SK-N-SH treated with all-trans-retinoic acid at 6 μM for 48 hours (cell line): ENCODE data around the gene COL15A1.

ENCODE experiments used
- ATAC-seq: fragments of 200-7000 bp; cut with Tn5 transposase; 3 replicates; pipeline ENCODE4 v1.9.1; 2020; ENCODE audit warnings: mild to moderate bottlenecking, moderate library complexity
- ARNTL ChIP-seq: fragments of 450-650 bp; formaldehyde crosslinking; IDR thresholded peaks from 2 replicates; pipeline ENCODE4 v1.5.0; 2020; ENCODE audit warnings: low read depth, mild to moderate bottlenecking, moderate library complexity, borderline replicate concordance
- BACH2 ChIP-seq: fragments of 250-450 bp; sonication (Bioruptor Pico); IDR thresholded peaks from 2 replicates; pipeline ENCODE4 v1.9.0; 2021; ENCODE audit warnings: mild to moderate bottlenecking, borderline replicate concordance
- CREB5 ChIP-seq: fragments of 250-450 bp; sonication (Bioruptor Pico); IDR thresholded peaks from 2 replicates; pipeline ENCODE4 v1.5.1; 2020; ENCODE audit warnings: low read depth, mild to moderate bottlenecking, moderate library complexity
- CSDC2 ChIP-seq: fragments of 250-450 bp; sonication (Bioruptor Pico); IDR thresholded peaks from 2 replicates; pipeline ENCODE4 v1.5.0; 2020; ENCODE audit warnings: mild to moderate bottlenecking, moderate library complexity
- CSRNP3 ChIP-seq: fragments of 250-450 bp; sonication (Bioruptor Pico); IDR thresholded peaks from 2 replicates; pipeline ENCODE4 v1.5.1; 2021; ENCODE audit warnings: mild to moderate bottlenecking, moderate library complexity
- ESRRG ChIP-seq: fragments of 250-450 bp; sonication (Bioruptor Pico); IDR thresholded peaks from 2 replicates; pipeline ENCODE4 v1.6.1; 2021; ENCODE audit warnings: mild to moderate bottlenecking
- ISL1 ChIP-seq: fragments of 250-450 bp; sonication (Bioruptor Pico); IDR thresholded peaks from 2 replicates; pipeline ENCODE4 v2.1.2; 2022; ENCODE audit warnings: mild to moderate bottlenecking, moderate library complexity
- OSR1 ChIP-seq: fragments of 250-450 bp; sonication (Bioruptor Pico); IDR thresholded peaks from 2 replicates; pipeline ENCODE4 v1.8.0; 2022; ENCODE audit warnings: moderate library complexity, mild to moderate bottlenecking, inconsistent platforms
- PATZ1 ChIP-seq: fragments of 250-450 bp; sonication (Bioruptor Pico); IDR thresholded peaks from 2 replicates; pipeline ENCODE4 v1.8.0; 2020; ENCODE audit warnings: mild to moderate bottlenecking, moderate library complexity, borderline replicate concordance
- POU6F1 ChIP-seq: fragments of 250-450 bp; sonication (Bioruptor Pico); IDR thresholded peaks from 2 replicates; pipeline ENCODE4 v1.8.0; 2021; ENCODE audit warnings: low read depth, mild to moderate bottlenecking, moderate library complexity, borderline replicate concordance
- PPARA ChIP-seq: fragments of 250-450 bp; sonication (Bioruptor Pico); IDR thresholded peaks from 2 replicates; pipeline ENCODE4 v1.5.0; 2020; ENCODE audit warnings: mild to moderate bottlenecking, borderline replicate concordance
- RARB ChIP-seq: fragments of 250-450 bp; sonication (Bioruptor Pico); IDR thresholded peaks from 2 replicates; pipeline ENCODE4 v1.8.0; 2021; ENCODE audit warnings: mild to moderate bottlenecking, moderate library complexity
- SNAI2 ChIP-seq: fragments of 250-450 bp; sonication (Bioruptor Pico); IDR thresholded peaks from 2 replicates; pipeline ENCODE4 v1.5.0; 2020; ENCODE audit warnings: mild to moderate bottlenecking, moderate library complexity
- TCF4 ChIP-seq: fragments of 250-450 bp; sonication (Bioruptor Pico); IDR thresholded peaks from 2 replicates; pipeline ENCODE4 v1.8.0; 2021; ENCODE audit warnings: mild to moderate bottlenecking, moderate library complexity, borderline replicate concordance
- TOX ChIP-seq: fragments of 250-450 bp; sonication (Bioruptor Pico); IDR thresholded peaks from 2 replicates; pipeline ENCODE4 v1.8.0; 2021; ENCODE audit warnings: mild to moderate bottlenecking, moderate library complexity, borderline replicate concordance
- TSHZ2 ChIP-seq: fragments of 250-450 bp; sonication (Bioruptor Pico); IDR thresholded peaks from 2 replicates; pipeline ENCODE4 v1.5.0; 2020; ENCODE audit warnings: mild to moderate bottlenecking, moderate library complexity
- ZC3H10 ChIP-seq: fragments of 250-450 bp; sonication (Bioruptor Pico); IDR thresholded peaks from 2 replicates; pipeline ENCODE4 v1.5.1; 2021; ENCODE audit warnings: mild to moderate bottlenecking, moderate library complexity
- ZFP3 ChIP-seq: fragments of 250-450 bp; sonication (Bioruptor Pico); IDR thresholded peaks from 2 replicates; pipeline ENCODE4 v1.5.0; 2020; ENCODE audit warnings: mild to moderate bottlenecking, moderate library complexity
- ZFP30 ChIP-seq: fragments of 450-650 bp; formaldehyde crosslinking; IDR thresholded peaks from 2 replicates; pipeline ENCODE4 v1.5.0; 2022; ENCODE audit warnings: mild to moderate bottlenecking, moderate library complexity
- ZNF565 ChIP-seq: fragments of 450-650 bp; formaldehyde crosslinking; conservative IDR thresholded peaks from 2 replicates; pipeline ENCODE4 v1.5.0; 2020; ENCODE audit warnings: low read depth, mild to moderate bottlenecking, moderate library complexity
- ZNF8 ChIP-seq: fragments of 450-650 bp; formaldehyde crosslinking; IDR thresholded peaks from 2 replicates; pipeline ENCODE4 v1.5.0; 2020; ENCODE audit warnings: mild to moderate bottlenecking, moderate library complexity

The COL15A1 gene

GRCh38 chr9:98902925-98903324, 40.8 kb upstream of the COL15A1 start:
- ATAC-seq = no peak
- TF ChIP-seq CSDC2 (CRISPR knock-in tag) = no peak
- TF ChIP-seq ISL1 (CRISPR knock-in tag) = no peak
- no peak for TF ChIP-seq CREB5 (CRISPR knock-in tag)
- no peak for TF ChIP-seq ARNTL (CRISPR knock-in tag)
- TF ChIP-seq ZFP3 (CRISPR knock-in tag) = no peak
- no peak for TF ChIP-seq ZNF565 (CRISPR knock-in tag)
- TF ChIP-seq TSHZ2 = no peak
- TF ChIP-seq ZNF8 = no peak
- TF ChIP-seq TOX = no peak
- TF ChIP-seq PATZ1 (CRISPR knock-in tag) = no peak
- no peak for TF ChIP-seq BACH2 (CRISPR knock-in tag)
- TF ChIP-seq POU6F1 (CRISPR knock-in tag) = no peak
- no peak for TF ChIP-seq OSR1 (CRISPR knock-in tag)
- TF ChIP-seq ZC3H10 (CRISPR knock-in tag) = no peak
- no peak for TF ChIP-seq PPARA (CRISPR knock-in tag)
- no peak for TF ChIP-seq SNAI2
- TF ChIP-seq, all 23 proteins: peak for 0

GRCh38 chr9:98903961-98904411, 39.7 kb upstream of the COL15A1 start:
- TF ChIP-seq CSDC2 (CRISPR knock-in tag) (no peak), ISL1 (CRISPR knock-in tag) (no peak), SNAI2 (no peak), TOX (no peak), ZNF8 (no peak), PPARA (CRISPR knock-in tag) (no peak), ESRRG (CRISPR knock-in tag) (no peak), ZC3H10 (CRISPR knock-in tag) (no peak), OSR1 (CRISPR knock-in tag) (no peak), BACH2 (CRISPR knock-in tag) (no peak), ZFP30 (CRISPR knock-in tag) (no peak), ZFP3 (CRISPR knock-in tag) (no peak), TSHZ2 (no peak), CSRNP3 (CRISPR knock-in tag) (no peak), PATZ1 (CRISPR knock-in tag) (no peak), ZNF565 (CRISPR knock-in tag) (no peak), TCF4 (CRISPR knock-in tag) (no peak), RARB (CRISPR knock-in tag) (no peak), CREB5 (CRISPR knock-in tag) (no peak)
- ATAC-seq = no peak
